SK-N-SH (cell line): ENCODE measurements around the gene MAPKAP1. TPM values are rescaled to one million over a fixed set of nuclear protein-coding genes. Genes with fewer than 3 reads are reported as not detected.

Source experiments
- CTCF ChIA-PET: fragments of 300-600, 350-600 bp; formaldehyde crosslinking; extraction: SDS; loops from one replicate; lab custom pipeline; 2021; lab: Yijun Ruan, JAX
- POLR2A ChIA-PET: fragments of 350-600 bp; sonication (Branson Sonifier 250); formaldehyde crosslinking; extraction: SDS; loops from one replicate; lab custom pipeline; 2020; ENCODE audit warnings: antibody characterized with exemption, inconsistent platforms; lab: Yijun Ruan, JAX
- DNase-seq: peaks from one replicate; pipeline ENCODE4 v3.0.0; 2012
- H2AFZ ChIP-seq: fragments of 200-600 bp; sonication (generic); 2 replicates; pipeline ENCODE4 v1.8.1; 2016; ENCODE audit warnings: antibody characterized with exemption, mild to moderate bottlenecking, low read depth
- H3F3A ChIP-seq: fragments of 200-600 bp; sonication (generic); replicated peaks from 2 replicates; pipeline ENCODE3; 2016; ENCODE audit warnings: antibody characterized with exemption, mild to moderate bottlenecking; ENCODE audit not compliant: insufficient read depth
- H3K27ac ChIP-seq, 2 experiments: fragments of 200-500 bp in 1 of 2; fragments of 200-600 bp in 1 of 2; sonication (Bioruptor generic) in 1 of 2; sonication (generic), shearing (Covaris generic) in 1 of 2; 2 replicates each; pipeline versions ENCODE4 v1.5.1 to v1.6.1; 2014 to 2016; ENCODE audit warnings: low read depth in 2 of 2, inconsistent platforms in 1 of 2, low read length in 1 of 2, mild to moderate bottlenecking in 1 of 2, mixed read lengths in 1 of 2
- H3K27me3 ChIP-seq: fragments of 200-600 bp; sonication (generic), shearing (Covaris generic); 2 replicates; pipeline ENCODE4 v1.6.1; 2016; ENCODE audit warnings: mixed run types; ENCODE audit not compliant: insufficient read depth
- H3K36me3 ChIP-seq, 2 experiments: fragments of 200-500 bp in 1 of 2; fragments of 200-600 bp in 1 of 2; sonication (Bioruptor generic) in 1 of 2; sonication (generic) in 1 of 2; replicated peaks in 1 of 2; 2 replicates each; pipeline versions ENCODE3 to v1.5.1; 2014 to 2016; ENCODE audit warnings: low read length in 1 of 2, mild to moderate bottlenecking in 1 of 2; ENCODE audit not compliant: insufficient read depth in 2 of 2, control insufficient read depth in 1 of 2
- H3K4me1 ChIP-seq, 2 experiments: fragments of 200-500 bp in 1 of 2; fragments of 200-600 bp in 1 of 2; sonication (Bioruptor generic) in 1 of 2; sonication (generic), shearing (Covaris generic) in 1 of 2; 2 replicates each; pipeline versions ENCODE4 v1.5.1 to v1.6.1; 2014 to 2016; ENCODE audit warnings: low read depth in 1 of 2, low read length in 1 of 2, mixed run types in 1 of 2; ENCODE audit not compliant: insufficient read depth in 2 of 2, control insufficient read depth in 1 of 2
- H3K4me2 ChIP-seq: fragments of 200-600 bp; sonication (generic), shearing (Covaris generic); 2 replicates; pipeline ENCODE4 v1.6.1; 2017; ENCODE audit warnings: mixed run types
- H3K4me3 ChIP-seq, 2 experiments: fragments of 200-500 bp in 1 of 2; fragments of 200-600 bp in 1 of 2; sonication (Bioruptor generic) in 1 of 2; sonication (generic), shearing (Covaris generic) in 1 of 2; 2 replicates each; pipeline versions ENCODE4 v1.5.1 to v1.8.1; 2014 to 2016; ENCODE audit warnings: low read depth in 2 of 2, inconsistent platforms in 1 of 2, low read length in 1 of 2, mild to moderate bottlenecking in 1 of 2, mixed read lengths in 1 of 2, moderate library complexity in 1 of 2
- H3K79me2 ChIP-seq: fragments of 200-600 bp; sonication (generic); 2 replicates; pipeline ENCODE4 v1.8.1; 2017; ENCODE audit warnings: mild to moderate bottlenecking; ENCODE audit not compliant: insufficient read depth
- H3K9ac ChIP-seq: fragments of 200-600 bp; sonication (generic); 2 replicates; pipeline ENCODE4 v1.6.1; 2017; ENCODE audit warnings: mixed run types
- H3K9me2 ChIP-seq: fragments of 200-600 bp; sonication (generic); 2 replicates; pipeline ENCODE4 v1.6.1; 2017; ENCODE audit warnings: mixed run types
- H3K9me3 ChIP-seq: fragments of 200-600 bp; sonication (generic); 2 replicates; pipeline ENCODE4 v1.6.1; 2017; ENCODE audit warnings: mixed run types, mild to moderate bottlenecking, moderate library complexity
- H4K20me1 ChIP-seq: fragments of 200-600 bp; sonication (generic); 2 replicates; pipeline ENCODE4 v1.6.1; 2017; ENCODE audit warnings: mild to moderate bottlenecking, mixed run types; ENCODE audit not compliant: insufficient read depth
- ELF1 ChIP-seq: IDR thresholded peaks from 2 replicates; pipeline ENCODE4 v1.4.0; 2012
- EP300 ChIP-seq, 2 experiments: IDR thresholded peaks; 2 replicates each; pipeline versions ENCODE4 v1.4.0 to v1.6.1; 2012; ENCODE audit warnings: borderline replicate concordance in 1 of 2, low read depth in 1 of 2, low read length in 1 of 2
- EZH2phosphoT487 ChIP-seq: fragments of 200-600 bp; sonication (generic); IDR thresholded peaks from 2 replicates; pipeline ENCODE4 v1.6.1; 2017; ENCODE audit warnings: low read depth, mixed run types, mild to moderate bottlenecking, antibody characterized with exemption, moderate library complexity, borderline replicate concordance
- FOSL2 ChIP-seq: IDR thresholded peaks from 2 replicates; pipeline ENCODE4 v1.4.0; 2012; ENCODE audit warnings: low read depth, mild to moderate bottlenecking, moderate library complexity, borderline replicate concordance
- FOXJ3 ChIP-seq: sonication (generic); formaldehyde crosslinking; IDR thresholded peaks from 2 replicates; pipeline ENCODE4 v1.5.1; 2020; ENCODE audit warnings: mild to moderate bottlenecking, missing genetic modification reagents
- FOXM1 ChIP-seq: IDR thresholded peaks from 2 replicates; pipeline ENCODE4 v1.4.0; 2012; ENCODE audit warnings: low read depth, mild to moderate bottlenecking
- GABPA ChIP-seq: IDR thresholded peaks from 2 replicates; pipeline ENCODE4 v1.4.0; 2012; ENCODE audit warnings: low read depth, mild to moderate bottlenecking
- JUND ChIP-seq: IDR thresholded peaks from 2 replicates; pipeline ENCODE4 v1.4.0; 2012
- MXI1 ChIP-seq: IDR thresholded peaks from 2 replicates; pipeline ENCODE4 v1.6.1; 2012; ENCODE audit warnings: mild to moderate bottlenecking, low read depth, low read length, improper control_type of control experiment
- NFIC ChIP-seq: IDR thresholded peaks from 2 replicates; pipeline ENCODE4 v1.4.0; 2012; ENCODE audit warnings: borderline replicate concordance
- NRF1 ChIP-seq: IDR thresholded peaks from 2 replicates; pipeline ENCODE4 v1.6.1; 2012; ENCODE audit warnings: low read depth, mild to moderate bottlenecking, low read length
- TCF12 ChIP-seq: IDR thresholded peaks from 2 replicates; pipeline ENCODE4 v1.4.0; 2012
- WGBS: methylation state at CpG from one replicate; pipeline ENCODE4 v1.1.6; 2017; ENCODE audit warnings: low lambda C conversion rate; 5-methylcytosine and 5-hydroxymethylcytosine counted together
- polyA plus RNA-seq, 3 experiments: library from polyadenylated mRNA; depleted of rRNA; stranded (reverse); fragments of >200 nt; gene quantifications; 2 replicates each; pipeline ENCODE4 v1.2.3, GENCODE V29; 2012
- TF ChIP-seq, protein P1 (sequence below): IDR thresholded peaks from 2 replicates; pipeline ENCODE4; 2012
- TF ChIP-seq, protein P2 (sequence below): fragments of 150-350 bp; IDR thresholded peaks from 2 replicates; pipeline ENCODE4 v1.6.1; 2017; ENCODE audit warnings: antibody characterized with exemption, low read length, low read depth, borderline replicate concordance
- TF ChIP-seq, protein P3 (sequence below): IDR thresholded peaks from 2 replicates; pipeline ENCODE4 v1.6.1; 2012; ENCODE audit warnings: mild to moderate bottlenecking, low read depth, low read length, moderate library complexity
- TF ChIP-seq, protein P4 (sequence below): fragments of 150-350 bp; IDR thresholded peaks from 2 replicates; pipeline ENCODE4 v1.6.1; 2016; ENCODE audit warnings: mild to moderate bottlenecking, low read depth, low read length

The MAPKAP1 gene
- polyA plus RNA-seq, 1 of the 3 experiments (the other 2 are of a cell fraction): 117 TPM

DNA sequence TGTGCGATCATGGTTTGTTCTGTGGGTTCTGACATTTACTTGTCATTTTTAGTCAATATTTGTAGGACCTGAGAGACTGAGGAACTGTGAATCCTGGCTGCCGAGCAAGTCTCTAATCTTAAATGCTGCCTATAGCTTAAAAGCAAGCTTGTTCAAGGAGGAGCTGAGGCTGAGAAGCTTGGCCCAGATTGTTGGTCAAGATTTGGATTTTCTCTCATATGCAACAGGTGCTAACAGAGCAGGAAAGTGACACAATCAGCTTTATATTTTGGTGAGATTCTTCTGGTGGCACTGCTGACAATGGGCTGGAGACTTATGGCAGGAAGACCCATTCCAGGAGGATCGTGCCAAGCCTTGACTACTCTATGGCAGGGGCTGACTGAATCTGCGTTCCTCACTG, 192.5 kb downstream of the MAPKAP1 start:
- H3K4me2 ChIP-seq: 0 out of 2 replicates have a peak overlapping the region, but pooled peaks have one; percentile 81
- H3K9me2 ChIP-seq: no peaks in the 10 kb centered on the region
- peak overlapping the region in 1 of 2 experiments; percentile 73; a peak in 1 of 4 replicates for H3K27ac ChIP-seq
- no peaks in the 10 kb centered on the region for H4K20me1 ChIP-seq
- peaks cover 15% of the 10 kb centered on the region for H3F3A ChIP-seq
- H3K4me3 ChIP-seq: no peak overlapping the region; a peak in 1 of 4 replicates
- peaks cover 0 to 3% of the 10 kb centered on the region in 2 experiments for H3K36me3 ChIP-seq
- WGBS: 87% methylated on average over 4 of the region's 4 CpGs
- H3K27me3 ChIP-seq: no peaks in the 10 kb centered on the region
- peaks cover 9 to 15% of the 10 kb centered on the region in 2 experiments for H3K4me1 ChIP-seq
- H2AFZ ChIP-seq: no peak overlapping the region
- no peak overlapping the region for H3K9ac ChIP-seq
- CTCF ChIA-PET: interaction anchor here (0.8 to 1.7 kb wide), 5 partner anchors 11 to 107 kb away, joined by 3 to 5 read pairs (median 3); no protein-coding TSS in a partner anchor
- POLR2A ChIA-PET: interaction anchor here (0.6 kb wide), 1 partner anchor 275 kb away, joined by 3 read pairs; no protein-coding TSS in a partner anchor
- TF ChIP-seq JUND: no peak
- TF ChIP-seq NFIC: no peak
- TF ChIP-seq GABPA: no peak
- TF ChIP-seq MXI1: no peak
- no peak for TF ChIP-seq ELF1
- TF ChIP-seq NRF1: no peak
- no peak for TF ChIP-seq FOXJ3 (CRISPR knock-in tag)
- TF ChIP-seq, protein P1, sequence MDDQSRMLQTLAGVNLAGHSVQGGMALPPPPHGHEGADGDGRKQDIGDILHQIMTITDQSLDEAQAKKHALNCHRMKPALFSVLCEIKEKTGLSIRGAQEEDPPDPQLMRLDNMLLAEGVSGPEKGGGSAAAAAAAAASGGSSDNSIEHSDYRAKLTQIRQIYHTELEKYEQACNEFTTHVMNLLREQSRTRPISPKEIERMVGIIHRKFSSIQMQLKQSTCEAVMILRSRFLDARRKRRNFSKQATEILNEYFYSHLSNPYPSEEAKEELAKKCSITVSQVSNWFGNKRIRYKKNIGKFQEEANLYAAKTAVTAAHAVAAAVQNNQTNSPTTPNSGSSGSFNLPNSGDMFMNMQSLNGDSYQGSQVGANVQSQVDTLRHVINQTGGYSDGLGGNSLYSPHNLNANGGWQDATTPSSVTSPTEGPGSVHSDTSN: no peak
- TF ChIP-seq, protein P2, sequence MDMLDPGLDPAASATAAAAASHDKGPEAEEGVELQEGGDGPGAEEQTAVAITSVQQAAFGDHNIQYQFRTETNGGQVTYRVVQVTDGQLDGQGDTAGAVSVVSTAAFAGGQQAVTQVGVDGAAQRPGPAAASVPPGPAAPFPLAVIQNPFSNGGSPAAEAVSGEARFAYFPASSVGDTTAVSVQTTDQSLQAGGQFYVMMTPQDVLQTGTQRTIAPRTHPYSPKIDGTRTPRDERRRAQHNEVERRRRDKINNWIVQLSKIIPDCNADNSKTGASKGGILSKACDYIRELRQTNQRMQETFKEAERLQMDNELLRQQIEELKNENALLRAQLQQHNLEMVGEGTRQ: no peak
- TF ChIP-seq EZH2phosphoT487: no peak
- TF ChIP-seq FOXM1: no peak
- no peak for TF ChIP-seq FOSL2
- TF ChIP-seq, protein P3, sequence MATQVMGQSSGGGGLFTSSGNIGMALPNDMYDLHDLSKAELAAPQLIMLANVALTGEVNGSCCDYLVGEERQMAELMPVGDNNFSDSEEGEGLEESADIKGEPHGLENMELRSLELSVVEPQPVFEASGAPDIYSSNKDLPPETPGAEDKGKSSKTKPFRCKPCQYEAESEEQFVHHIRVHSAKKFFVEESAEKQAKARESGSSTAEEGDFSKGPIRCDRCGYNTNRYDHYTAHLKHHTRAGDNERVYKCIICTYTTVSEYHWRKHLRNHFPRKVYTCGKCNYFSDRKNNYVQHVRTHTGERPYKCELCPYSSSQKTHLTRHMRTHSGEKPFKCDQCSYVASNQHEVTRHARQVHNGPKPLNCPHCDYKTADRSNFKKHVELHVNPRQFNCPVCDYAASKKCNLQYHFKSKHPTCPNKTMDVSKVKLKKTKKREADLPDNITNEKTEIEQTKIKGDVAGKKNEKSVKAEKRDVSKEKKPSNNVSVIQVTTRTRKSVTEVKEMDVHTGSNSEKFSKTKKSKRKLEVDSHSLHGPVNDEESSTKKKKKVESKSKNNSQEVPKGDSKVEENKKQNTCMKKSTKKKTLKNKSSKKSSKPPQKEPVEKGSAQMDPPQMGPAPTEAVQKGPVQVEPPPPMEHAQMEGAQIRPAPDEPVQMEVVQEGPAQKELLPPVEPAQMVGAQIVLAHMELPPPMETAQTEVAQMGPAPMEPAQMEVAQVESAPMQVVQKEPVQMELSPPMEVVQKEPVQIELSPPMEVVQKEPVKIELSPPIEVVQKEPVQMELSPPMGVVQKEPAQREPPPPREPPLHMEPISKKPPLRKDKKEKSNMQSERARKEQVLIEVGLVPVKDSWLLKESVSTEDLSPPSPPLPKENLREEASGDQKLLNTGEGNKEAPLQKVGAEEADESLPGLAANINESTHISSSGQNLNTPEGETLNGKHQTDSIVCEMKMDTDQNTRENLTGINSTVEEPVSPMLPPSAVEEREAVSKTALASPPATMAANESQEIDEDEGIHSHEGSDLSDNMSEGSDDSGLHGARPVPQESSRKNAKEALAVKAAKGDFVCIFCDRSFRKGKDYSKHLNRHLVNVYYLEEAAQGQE: no peak
- TF ChIP-seq TCF12: no peak
- TF ChIP-seq, protein P4, sequence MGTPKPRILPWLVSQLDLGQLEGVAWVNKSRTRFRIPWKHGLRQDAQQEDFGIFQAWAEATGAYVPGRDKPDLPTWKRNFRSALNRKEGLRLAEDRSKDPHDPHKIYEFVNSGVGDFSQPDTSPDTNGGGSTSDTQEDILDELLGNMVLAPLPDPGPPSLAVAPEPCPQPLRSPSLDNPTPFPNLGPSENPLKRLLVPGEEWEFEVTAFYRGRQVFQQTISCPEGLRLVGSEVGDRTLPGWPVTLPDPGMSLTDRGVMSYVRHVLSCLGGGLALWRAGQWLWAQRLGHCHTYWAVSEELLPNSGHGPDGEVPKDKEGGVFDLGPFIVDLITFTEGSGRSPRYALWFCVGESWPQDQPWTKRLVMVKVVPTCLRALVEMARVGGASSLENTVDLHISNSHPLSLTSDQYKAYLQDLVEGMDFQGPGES: no peak
- no peak for TF ChIP-seq EP300 (IDR thresholded peaks at IDR 0.05; ENCODE audit: borderline replicate concordance in 1 of 2, low read depth in 1 of 2, low read length in 1 of 2)
- no peak for DNase-seq
- H3K9me3 ChIP-seq: no peaks in the 10 kb centered on the region
- peaks cover 18% of the 10 kb centered on the region for H3K79me2 ChIP-seq
